Right lobe of liver (tissue), 6 donors: ENCODE measurements around the gene FYN. TPM values are rescaled to one million over a fixed set of nuclear protein-coding genes. Genes with fewer than 3 reads are reported as not detected.

Source experiments
- ATAC-seq, 4 donors: fragments of 200-7000 bp; cut with Tn5 transposase; one replicate each; pipeline ENCODE4 v1.9.1; 2020; ENCODE audit warnings: mild to moderate bottlenecking in 4 of 4, moderate library complexity in 4 of 4
- DNase-seq, 3 donors: peaks; one replicate each; pipeline ENCODE4 v3.0.0-alpha.2; 2020
- H3K27ac ChIP-seq, 3 donors: fragments of 200-600 bp; one replicate each; pipeline ENCODE4 v1.8.0; 2022
- H3K27me3 ChIP-seq, 2 donors: fragments of 200-600 bp; one replicate each; pipeline ENCODE4 v1.8.0; 2022
- H3K36me3 ChIP-seq, 4 donors: fragments of 200-600 bp; sonication (generic) in 1 of 4; one replicate each; pipeline versions ENCODE4 v1.5.1 to v1.8.0; 2017 to 2022; ENCODE audit warnings: control low read depth in 1 of 4
- H3K4me1 ChIP-seq, 4 donors: fragments of 200-600 bp; sonication (generic) in 1 of 4; one replicate each; pipeline versions ENCODE4 v1.5.1 to v1.8.0; 2017 to 2022; ENCODE audit warnings: control low read depth in 1 of 4
- H3K4me3 ChIP-seq, 3 donors: fragments of 200-600 bp; one replicate each; pipeline ENCODE4 v1.8.0; 2022
- H3K9me3 ChIP-seq, 4 donors: fragments of 200-600 bp; sonication (generic) in 1 of 4; one replicate each; pipeline versions ENCODE4 v1.5.1 to v1.8.0; 2017 to 2022; ENCODE audit warnings: control low read depth in 1 of 4
- CTCF ChIP-seq, 4 donors: fragments of 200-600 bp in 3 of 4; fragments of 450-650 bp in 1 of 4; IDR thresholded peaks; one replicate each; pipeline versions ENCODE4 v1.5.1 to v1.8.0; 2016 to 2022; ENCODE audit warnings: antibody characterized with exemption in 4 of 4, mild to moderate bottlenecking in 2 of 4
- POLR2A ChIP-seq: fragments of 450-650 bp; IDR thresholded peaks from one replicate; pipeline ENCODE4 v1.6.1; 2017; ENCODE audit warnings: antibody characterized with exemption, mild to moderate bottlenecking
- WGBS: methylation state at CpG from one replicate; pipeline ENCODE4 v1.1.6; 2018; ENCODE audit warnings: low coverage, low lambda C conversion rate; ENCODE audit not compliant: insufficient coverage; ENCODE audit errors: missing lambda C conversion rate; 5-methylcytosine and 5-hydroxymethylcytosine counted together
- intact Hi-C, 2 donors: fragments of 100-400 bp; cut with DNase I; formaldehyde crosslinking; loops; one replicate each; pipeline versions ENCODE4 v1.11.2 to v1.14.1; 2022
- total RNA-seq, 6 experiments: library from RNA; depleted of rRNA in 2 of 6; stranded (reverse); fragments of >200 nt in 2 of 6; fragmentation: NEBNext Ultra II Directional in 3 of 6; extraction: Animal tissue kit (Norgen Biotek cat#: 25700) in 3 of 6; gene quantifications; one replicate each; pipeline versions ENCODE4 v1.1.0 to v1.2.4, GENCODE V29; 2016 to 2023
- donor health status: DM: no; HTN: yes; CAD: no.
- donor health status: DM: no; HTN: no; CAD: no.
- donor health status: DM: no; HTN: no; CAD: no.
- donor health status: DM: no; HTN: yes; CAD: no.
- donor health status: DM: no; HTN: yes; CAD: no.

Gene FYN
- total RNA-seq, 6 experiments from 2014 or later: 16.8 to 33.7 (median 23.5) TPM

DNA sequence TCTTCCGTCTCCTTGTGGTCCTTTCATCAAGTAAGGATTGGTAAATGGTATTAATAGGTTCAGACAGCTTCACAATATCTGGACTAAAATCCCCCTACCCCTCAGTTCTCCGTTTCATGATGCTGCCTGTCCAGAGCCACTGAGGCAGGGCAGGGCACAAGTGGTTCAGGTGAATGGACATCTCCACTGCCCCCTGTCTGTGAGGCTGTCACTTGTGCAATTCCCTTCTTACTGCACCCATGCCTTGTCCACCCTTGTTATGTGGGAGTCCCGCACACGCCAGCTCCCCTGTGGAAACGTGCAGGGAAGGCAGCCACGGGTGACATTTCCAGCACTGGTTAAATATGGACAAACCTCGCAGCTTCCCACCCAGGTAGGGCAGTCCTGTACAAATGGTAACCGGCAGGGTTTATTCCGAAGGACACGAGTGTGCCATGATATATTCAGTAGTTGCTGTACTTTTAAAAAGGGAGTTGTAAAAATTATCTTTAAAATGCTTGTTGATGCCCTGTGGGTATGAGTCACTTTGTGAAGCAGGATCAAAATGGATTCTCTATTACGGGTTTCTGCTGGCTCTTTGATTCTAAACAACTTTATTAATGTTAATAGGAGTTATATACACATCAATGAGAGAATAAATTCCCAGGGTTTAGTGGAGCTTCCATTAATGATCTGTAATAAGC, 73.5 kb downstream of the FYN start:
- H3K4me1 ChIP-seq: no peaks in the 10 kb centered on the region
- ATAC-seq (no peak), DNase-seq (no peak)
- H3K27ac ChIP-seq: no peak overlapping the region
- H3K36me3 ChIP-seq: no peaks in the 10 kb centered on the region
- H3K27me3 ChIP-seq: no peaks in the 10 kb centered on the region
- WGBS: 82% methylated on average over 10 of the region's 11 CpGs
- intact Hi-C loops: no loop called here
- H3K4me3 ChIP-seq: no peak overlapping the region
- TF ChIP-seq POLR2A (no peak), CTCF (IDR thresholded peaks at IDR 0.05) (no peak)
- H3K9me3 ChIP-seq: no peaks in the 10 kb centered on the region

DNA sequence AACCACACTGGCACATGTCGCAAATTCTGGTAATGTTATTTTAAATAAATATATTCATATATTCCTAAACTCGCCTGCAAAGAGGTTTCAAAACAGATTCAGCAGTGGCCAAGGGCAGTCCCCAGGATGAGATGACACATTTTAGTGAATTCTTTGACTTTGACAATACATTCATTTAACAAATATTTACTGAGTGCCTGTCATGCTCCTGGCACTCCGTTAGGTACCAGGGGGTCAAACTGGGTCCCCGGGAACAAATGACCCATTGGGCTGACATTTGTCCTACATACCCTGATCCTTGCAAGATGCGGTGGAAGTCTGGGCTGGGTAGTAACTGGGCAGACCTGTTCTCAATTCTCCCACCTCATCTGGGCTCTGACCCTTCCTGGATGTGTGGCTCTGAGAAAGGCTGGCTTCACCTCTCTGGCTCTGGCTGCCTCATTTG, 74.9 kb downstream of the FYN start:
- 30% methylated on average over 5 of the region's 5 CpGs for WGBS
- no peak for DNase-seq

DNA sequence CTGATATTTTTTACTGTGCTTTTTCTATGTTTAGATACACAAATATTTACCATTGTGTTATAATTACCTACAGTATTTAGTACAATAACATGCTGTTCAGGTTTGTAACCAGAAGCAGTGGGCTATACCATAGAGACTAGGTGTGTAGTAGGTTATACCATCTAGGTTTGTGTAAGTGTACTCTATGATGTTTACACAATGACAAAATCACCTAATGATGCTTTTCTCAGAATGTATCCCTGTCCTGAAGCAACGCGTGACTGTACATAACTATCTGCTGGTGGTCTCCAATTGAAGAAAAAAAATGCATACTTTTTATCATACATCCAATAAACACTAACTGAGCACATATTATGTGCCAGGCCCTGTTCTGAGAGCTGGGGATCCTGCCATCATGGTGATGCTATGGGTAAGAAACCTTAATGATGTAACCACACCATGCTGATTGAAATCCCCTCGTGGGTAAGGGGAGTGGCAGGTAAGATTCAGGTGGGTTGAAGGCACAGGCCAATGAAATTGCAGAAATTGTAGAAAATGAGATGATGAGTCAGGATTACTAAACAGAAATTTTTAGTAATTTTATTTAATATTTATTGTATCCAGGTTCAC, 76.8 kb downstream of the FYN start:
- ATAC-seq (no peak), DNase-seq (no peak)
- Histone ChIP-seq H3K27ac (no peak overlapping the region), H3K27me3 (no peaks in the 10 kb centered on the region), H3K4me1 (no peaks in the 10 kb centered on the region), H3K36me3 (no peaks in the 10 kb centered on the region), H3K9me3 (no peaks in the 10 kb centered on the region), H3K4me3 (no peak overlapping the region)
- 90% methylated on average over 3 of the region's 3 CpGs for WGBS
- intact Hi-C loops: no loop called here
- TF ChIP-seq CTCF (IDR thresholded peaks at IDR 0.05) (no peak), POLR2A (no peak)

More for the DNA sequence above, 74.9 kb downstream of the FYN start:
- TF ChIP-seq POLR2A: no peak
- no peak for TF ChIP-seq CTCF (IDR thresholded peaks at IDR 0.05)
- Histone ChIP-seq H3K36me3 (no peaks in the 10 kb centered on the region), H3K4me3 (no peak overlapping the region), H3K27me3 (no peaks in the 10 kb centered on the region), H3K27ac (no peak overlapping the region), H3K9me3 (no peaks in the 10 kb centered on the region), H3K4me1 (no peaks in the 10 kb centered on the region)
- intact Hi-C loops: no loop called here
- no peak for ATAC-seq

GRCh38 chr6:111795558-111795957, 77.7 kb downstream of the FYN start:
- no peaks in the 10 kb centered on the region for H3K27me3 ChIP-seq
- no peak for DNase-seq
- H3K9me3 ChIP-seq: no peaks in the 10 kb centered on the region
- no peak overlapping the region for H3K27ac ChIP-seq
- intact Hi-C loops: no loop called here
- TF ChIP-seq POLR2A (no peak), CTCF (IDR thresholded peaks at IDR 0.05) (no peak)
- H3K4me3 ChIP-seq: no peak overlapping the region
- H3K4me1 ChIP-seq: no peaks in the 10 kb centered on the region
- ATAC-seq: no peak
- WGBS: 76% methylated on average over 2 of the region's 2 CpGs
- no peaks in the 10 kb centered on the region for H3K36me3 ChIP-seq
